IMR-90 (cell line): ENCODE data around the gene PIN1. TPM values are rescaled to one million over a fixed set of nuclear protein-coding genes. Genes with fewer than 3 reads are reported as not detected.
A peak's percentile ranks its signal among the peaks of the same experiment; 100 is the strongest.

Experiments used
- ATAC-seq: fragments of 200-7000 bp; cut with Tn5 transposase; 2 replicates; pipeline ENCODE4 v1.9.1; 2020; ENCODE audit warnings: low read depth, mild to moderate bottlenecking, moderate library complexity
- BruUV-seq: library from RNA; stranded (reverse); fragments of 400-500 nt; replicated peaks from 2 replicates; lab custom pipeline; 2021; lab: Mats Ljungman, UMichigan
- CTCF ChIA-PET: fragments of 300-600 bp; formaldehyde crosslinking; extraction: SDS; loops from one replicate; lab custom pipeline; 2021; ENCODE audit warnings: antibody characterized with exemption; lab: Yijun Ruan, JAX
- POLR2A ChIA-PET: fragments of 300-600 bp; sonication (Branson Sonifier 250); formaldehyde crosslinking; loops from one replicate; lab custom pipeline; 2022; ENCODE audit warnings: antibody characterized with exemption; ENCODE audit not compliant: unreplicated experiment; lab: Charles Lee
- DNase-seq: peaks from one replicate; pipeline ENCODE4 v3.0.0; 2013
- H2AFZ ChIP-seq: replicated peaks from 2 replicates; pipeline ENCODE3; 2013; ENCODE audit warnings: low read length, mild to moderate bottlenecking; ENCODE audit not compliant: poor library complexity
- H2AK5ac ChIP-seq: 2 replicates; pipeline ENCODE4 v1.6.1; 2013; ENCODE audit warnings: low read depth, low read length, inconsistent platforms
- H2AK9ac ChIP-seq: replicated peaks from 2 replicates; pipeline ENCODE3; 2013; ENCODE audit warnings: mild to moderate bottlenecking, low read depth, low read length, moderate library complexity; ENCODE audit not compliant: poor library complexity
- H2BK120ac ChIP-seq: 2 replicates; pipeline ENCODE4 v1.6.1; 2013; ENCODE audit warnings: low read depth, low read length, inconsistent platforms
- H2BK15ac ChIP-seq: 3 replicates; pipeline ENCODE4 v1.6.1; 2013; ENCODE audit warnings: low read depth, low read length, inconsistent platforms
- H2BK20ac ChIP-seq: 2 replicates; pipeline ENCODE4 v1.6.1; 2013; ENCODE audit warnings: low read depth, mild to moderate bottlenecking, inconsistent platforms, low read length, moderate library complexity
- H2BK5ac ChIP-seq: 2 replicates; pipeline ENCODE4 v1.6.1; 2013; ENCODE audit warnings: mild to moderate bottlenecking, low read depth, low read length, inconsistent platforms; ENCODE audit not compliant: poor library complexity, severe bottlenecking
- H3K14ac ChIP-seq: replicated peaks from 2 replicates; pipeline ENCODE4 v1.6.1; 2013; ENCODE audit warnings: low read depth, low read length, inconsistent platforms
- H3K18ac ChIP-seq: 2 replicates; pipeline ENCODE4 v1.6.1; 2013; ENCODE audit warnings: low read depth, low read length, control low read depth
- H3K23ac ChIP-seq: 2 replicates; pipeline ENCODE4 v1.6.1; 2013; ENCODE audit warnings: low read depth, low read length, inconsistent platforms
- H3K27ac ChIP-seq: 2 replicates; pipeline ENCODE4 v1.5.1; 2013; ENCODE audit warnings: mild to moderate bottlenecking, control low read depth, low read length; ENCODE audit not compliant: insufficient read depth
- H3K27me3 ChIP-seq: 2 replicates; pipeline ENCODE4 v1.6.1; 2013; ENCODE audit warnings: low read length; ENCODE audit not compliant: control insufficient read depth, insufficient read depth
- H3K36me3 ChIP-seq: 2 replicates; pipeline ENCODE4 v1.6.1; 2013; ENCODE audit warnings: low read length, mixed read lengths; ENCODE audit not compliant: control insufficient read depth, insufficient read depth
- H3K4ac ChIP-seq: 2 replicates; pipeline ENCODE4 v1.6.1; 2013; ENCODE audit warnings: low read depth, low read length, inconsistent platforms
- H3K4me1 ChIP-seq: 2 replicates; pipeline ENCODE4 v1.6.1; 2013; ENCODE audit warnings: low read length, mixed read lengths; ENCODE audit not compliant: control insufficient read depth, insufficient read depth
- H3K4me2 ChIP-seq: 2 replicates; pipeline ENCODE4 v1.6.1; 2013; ENCODE audit warnings: low read depth, mild to moderate bottlenecking, control low read depth, low read length, moderate library complexity
- H3K4me3 ChIP-seq: 2 replicates; pipeline ENCODE4 v1.5.1; 2013; ENCODE audit warnings: low read depth, mild to moderate bottlenecking, control low read depth, low read length, moderate library complexity; ENCODE audit not compliant: insufficient read depth
- H3K56ac ChIP-seq: 2 replicates; pipeline ENCODE4 v1.6.1; 2013; ENCODE audit warnings: low read length, inconsistent platforms; ENCODE audit not compliant: insufficient read depth; ENCODE audit errors: extremely low read depth
- H3K79me1 ChIP-seq, 2 experiments: 2 replicates each; pipeline ENCODE4 v1.6.1; 2013; ENCODE audit warnings: low read length in 2 of 2, inconsistent platforms in 1 of 2, low read depth in 1 of 2
- H3K9ac ChIP-seq: 2 replicates; pipeline ENCODE4 v1.6.1; 2013; ENCODE audit warnings: low read depth, low read length, control low read depth
- H3K9me1 ChIP-seq: 2 replicates; pipeline ENCODE4 v1.6.1; 2013; ENCODE audit warnings: low read length, inconsistent platforms; ENCODE audit not compliant: insufficient read depth
- H3K9me3 ChIP-seq: 2 replicates; pipeline ENCODE4 v1.6.1; 2013; ENCODE audit warnings: low read length; ENCODE audit not compliant: control insufficient read depth, insufficient read depth
- H4K20me1 ChIP-seq: 2 replicates; pipeline ENCODE4 v1.6.1; 2013; ENCODE audit warnings: low read length, inconsistent platforms; ENCODE audit not compliant: insufficient read depth
- H4K5ac ChIP-seq: 2 replicates; pipeline ENCODE4 v1.6.1; 2013; ENCODE audit warnings: mild to moderate bottlenecking, low read depth, low read length, control low read depth
- H4K8ac ChIP-seq, 2 experiments: 2 replicates each; pipeline ENCODE4 v1.6.1; 2013; ENCODE audit warnings: low read depth in 2 of 2, low read length in 2 of 2, control low read depth in 1 of 2, inconsistent platforms in 1 of 2
- H4K91ac ChIP-seq: 2 replicates; pipeline ENCODE4 v1.6.1; 2013; ENCODE audit warnings: low read depth, low read length, inconsistent platforms; ENCODE audit not compliant: insufficient read depth
- BHLHE40 ChIP-seq: fragments of 150-350 bp; IDR thresholded peaks from 2 replicates; pipeline ENCODE4 v1.6.1; 2016; ENCODE audit warnings: mild to moderate bottlenecking, low read depth, low read length
- CEBPB ChIP-seq: IDR thresholded peaks from 2 replicates; pipeline ENCODE4 v1.6.1; 2012; ENCODE audit warnings: low read depth, low read length, improper control_type of control experiment
- CHD1 ChIP-seq: IDR thresholded peaks from 2 replicates; pipeline ENCODE4 v1.6.1; 2012; ENCODE audit warnings: low read depth, low read length, improper control_type of control experiment
- FOS ChIP-seq: fragments of 150-350 bp; IDR thresholded peaks from 2 replicates; pipeline ENCODE4 v1.6.1; 2016; ENCODE audit warnings: low read depth, low read length
- MAFK ChIP-seq: IDR thresholded peaks from 2 replicates; pipeline ENCODE4 v1.6.1; 2012; ENCODE audit warnings: low read depth, low read length, improper control_type of control experiment
- MAZ ChIP-seq: IDR thresholded peaks from 2 replicates; pipeline ENCODE4 v1.6.1; 2012; ENCODE audit warnings: low read depth, mild to moderate bottlenecking, low read length, improper control_type of control experiment, moderate library complexity, borderline replicate concordance
- MXI1 ChIP-seq: IDR thresholded peaks from 2 replicates; pipeline ENCODE4 v1.6.1; 2012; ENCODE audit warnings: low read depth, mild to moderate bottlenecking, low read length, moderate library complexity, borderline replicate concordance
- NFE2L2 ChIP-seq: fragments of 150-350 bp; IDR thresholded peaks from 2 replicates; pipeline ENCODE4 v1.6.1; 2016; ENCODE audit warnings: low read depth, mild to moderate bottlenecking, low read length
- POLR2A ChIP-seq: IDR thresholded peaks from 2 replicates; pipeline ENCODE4 v1.6.1; 2012; ENCODE audit warnings: mild to moderate bottlenecking, low read depth, low read length
- RAD21 ChIP-seq: IDR thresholded peaks from 2 replicates; pipeline ENCODE4 v1.6.1; 2012; ENCODE audit warnings: low read length, improper control_type of control experiment
- RFX5 ChIP-seq: IDR thresholded peaks from 2 replicates; pipeline ENCODE4 v1.8.0; 2012; ENCODE audit warnings: low read depth, mild to moderate bottlenecking, low read length, moderate library complexity
- SMC3 ChIP-seq: fragments of 150-350 bp; IDR thresholded peaks from 2 replicates; pipeline ENCODE4 v1.6.1; 2016; ENCODE audit warnings: low read depth, mild to moderate bottlenecking, antibody characterized with exemption, low read length, moderate library complexity
- WGBS, 2 experiments: methylation state at CpG; one replicate each; pipeline versions ENCODE4 v1.1.5 to v1.1.7; 2013; ENCODE audit warnings: missing lambda C conversion rate in 2 of 2; ENCODE audit not compliant: insufficient read length in 1 of 2; ENCODE audit errors: extremely low coverage in 2 of 2; 5-methylcytosine and 5-hydroxymethylcytosine counted together
- dilution Hi-C: fragments of 300-500 bp; cut with HindIII; formaldehyde crosslinking; loops from one replicate; pipeline ENCODE4 v1.14.3; 2018; ENCODE audit warnings: low sequenced_read_pairs; ENCODE audit not compliant: unreplicated experiment
- in situ Hi-C: fragments of 300-500 bp; cut with MboI; formaldehyde crosslinking; loops from 3 replicates; pipeline ENCODE4 v1.14.3; 2019; ENCODE audit warnings: low sequenced_read_pairs, inconsistent platforms, mixed read lengths
- intact Hi-C: fragments of 100-400 bp; cut with micrococcal nuclease; formaldehyde crosslinking; loops from 2 replicates; pipeline ENCODE4 v1.10.0; 2022
- polyA plus RNA-seq, 3 experiments: library from polyadenylated mRNA; depleted of rRNA; stranded (reverse); fragments of >200 nt; gene quantifications; 2 replicates each; pipeline ENCODE4 v1.2.3, GENCODE V29; 2012; ENCODE audit warnings: low replicate concordance in 1 of 3
- total RNA-seq: library from RNA; depleted of rRNA; stranded (reverse); fragments of >200 nt; gene quantifications from 2 replicates; pipeline ENCODE4 v1.2.3, GENCODE V29; 2012
- TF ChIP-seq, protein P1 (sequence below): fragments of 150-350 bp; IDR thresholded peaks from 2 replicates; pipeline ENCODE4 v1.6.1; 2016; ENCODE audit warnings: low read depth, mild to moderate bottlenecking, low read length, moderate library complexity, borderline replicate concordance
- TF ChIP-seq, protein P2 (sequence below): conservative IDR thresholded peaks from 2 replicates; pipeline ENCODE4 v1.5.1; 2012; ENCODE audit warnings: mild to moderate bottlenecking, low read depth, low read length, improper control_type of control experiment
- TF ChIP-seq, protein P3 (sequence below): fragments of 150-350 bp; IDR thresholded peaks from 2 replicates; pipeline ENCODE4 v1.6.1; 2017; ENCODE audit warnings: mild to moderate bottlenecking, antibody characterized with exemption, low read length, low read depth

Gene PIN1
- total and polyA plus RNA-seq, 2 of the 4 experiments (the other 2 are of a cell fraction): 76.0 to 105 TPM

DNA sequence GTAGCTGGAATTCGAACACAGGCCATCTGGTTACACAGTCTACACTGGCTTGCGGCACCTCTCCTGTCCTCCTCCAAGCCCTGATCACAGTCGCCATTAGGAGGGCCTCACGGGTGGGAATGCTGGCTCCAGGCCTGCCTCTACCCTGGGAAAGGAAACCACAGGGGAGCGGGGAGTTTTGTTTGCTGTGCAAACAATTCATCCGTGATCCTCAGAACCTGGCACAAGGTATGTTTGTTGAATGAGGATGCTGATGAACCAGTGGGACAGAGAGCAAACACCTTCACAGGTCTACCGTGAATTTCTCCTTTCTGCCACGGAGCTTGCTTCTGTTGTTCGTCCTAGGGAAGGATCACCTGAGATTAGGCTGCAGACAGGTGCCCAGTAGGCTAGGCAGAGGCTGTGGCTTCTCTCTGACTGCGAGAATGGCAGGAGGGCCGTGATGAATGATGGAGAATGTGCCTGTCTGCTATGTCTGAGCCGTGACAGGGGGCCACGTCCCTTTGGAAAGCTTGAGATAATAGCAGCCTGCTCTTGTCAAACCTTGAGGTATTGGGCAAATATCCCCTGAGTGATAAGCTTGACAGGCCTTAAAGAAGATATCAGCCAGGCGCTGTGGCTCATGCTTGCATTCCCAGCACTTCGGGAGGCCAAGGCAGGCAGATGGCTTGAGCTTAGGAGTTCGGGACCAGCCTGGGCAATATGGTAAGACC is 36.7 kb downstream of the PIN1 start:
- Histone ChIP-seq H3K9ac (no peak overlapping the region), H4K8ac (no peak overlapping the region), H3K27ac (no peak overlapping the region), H2BK120ac (no peak overlapping the region), H3K4me3 (no peak overlapping the region), H2AFZ (peak overlapping the region; percentile 8), H2AK9ac (no peak overlapping the region), H3K4ac (no peak overlapping the region), H2BK15ac (no peak overlapping the region), H3K36me3 (no peaks in the 10 kb centered on the region), H4K20me1 (no peaks in the 10 kb centered on the region), H3K56ac (no peak overlapping the region), H2BK20ac (no peak overlapping the region), H3K23ac (no peak overlapping the region), H3K18ac (no peak overlapping the region), H3K9me1 (no peaks in the 10 kb centered on the region), H2BK5ac (no peak overlapping the region), H4K91ac (no peak overlapping the region), H3K4me1 (no peaks in the 10 kb centered on the region), H3K14ac (no peak overlapping the region), H3K9me3 (no peaks in the 10 kb centered on the region), H3K79me1 (no peaks in the 10 kb centered on the region), H3K4me2 (no peak overlapping the region), H3K27me3 (no peaks in the 10 kb centered on the region; the same call in 1 of the 2 replicates), H4K5ac (no peak overlapping the region), H2AK5ac (no peak overlapping the region)
- CTCF ChIA-PET: no interaction called here
- in situ Hi-C loops (loop anchor here (5.0 kb wide), 1 partner anchor 41 kb away; no protein-coding TSS in a partner anchor), intact Hi-C loops (no loop called here), dilution Hi-C loops (no loop called here)
- BruUV-seq: no TSS peak
- WGBS, 2 experiments: 71% methylated on average over 5 of the region's 16 CpGs; no CpG with 5 or more reads in 1 of the 2 experiments
- ATAC-seq (no peak), DNase-seq (no peak)
- POLR2A ChIA-PET: interaction anchor here (0.6 kb wide), 1 partner anchor 228 kb away, joined by 5 read pairs; no protein-coding TSS in a partner anchor
- TF ChIP-seq MAZ: no peak
- no peak for TF ChIP-seq SMC3
- TF ChIP-seq, protein P1, sequence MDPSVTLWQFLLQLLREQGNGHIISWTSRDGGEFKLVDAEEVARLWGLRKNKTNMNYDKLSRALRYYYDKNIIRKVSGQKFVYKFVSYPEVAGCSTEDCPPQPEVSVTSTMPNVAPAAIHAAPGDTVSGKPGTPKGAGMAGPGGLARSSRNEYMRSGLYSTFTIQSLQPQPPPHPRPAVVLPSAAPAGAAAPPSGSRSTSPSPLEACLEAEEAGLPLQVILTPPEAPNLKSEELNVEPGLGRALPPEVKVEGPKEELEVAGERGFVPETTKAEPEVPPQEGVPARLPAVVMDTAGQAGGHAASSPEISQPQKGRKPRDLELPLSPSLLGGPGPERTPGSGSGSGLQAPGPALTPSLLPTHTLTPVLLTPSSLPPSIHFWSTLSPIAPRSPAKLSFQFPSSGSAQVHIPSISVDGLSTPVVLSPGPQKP: no peak
- no peak for TF ChIP-seq FOS
- TF ChIP-seq RAD21: no peak
- TF ChIP-seq MXI1: no peak
- TF ChIP-seq, protein P2, sequence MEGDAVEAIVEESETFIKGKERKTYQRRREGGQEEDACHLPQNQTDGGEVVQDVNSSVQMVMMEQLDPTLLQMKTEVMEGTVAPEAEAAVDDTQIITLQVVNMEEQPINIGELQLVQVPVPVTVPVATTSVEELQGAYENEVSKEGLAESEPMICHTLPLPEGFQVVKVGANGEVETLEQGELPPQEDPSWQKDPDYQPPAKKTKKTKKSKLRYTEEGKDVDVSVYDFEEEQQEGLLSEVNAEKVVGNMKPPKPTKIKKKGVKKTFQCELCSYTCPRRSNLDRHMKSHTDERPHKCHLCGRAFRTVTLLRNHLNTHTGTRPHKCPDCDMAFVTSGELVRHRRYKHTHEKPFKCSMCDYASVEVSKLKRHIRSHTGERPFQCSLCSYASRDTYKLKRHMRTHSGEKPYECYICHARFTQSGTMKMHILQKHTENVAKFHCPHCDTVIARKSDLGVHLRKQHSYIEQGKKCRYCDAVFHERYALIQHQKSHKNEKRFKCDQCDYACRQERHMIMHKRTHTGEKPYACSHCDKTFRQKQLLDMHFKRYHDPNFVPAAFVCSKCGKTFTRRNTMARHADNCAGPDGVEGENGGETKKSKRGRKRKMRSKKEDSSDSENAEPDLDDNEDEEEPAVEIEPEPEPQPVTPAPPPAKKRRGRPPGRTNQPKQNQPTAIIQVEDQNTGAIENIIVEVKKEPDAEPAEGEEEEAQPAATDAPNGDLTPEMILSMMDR: no peak
- TF ChIP-seq RFX5: no peak
- TF ChIP-seq, protein P3, sequence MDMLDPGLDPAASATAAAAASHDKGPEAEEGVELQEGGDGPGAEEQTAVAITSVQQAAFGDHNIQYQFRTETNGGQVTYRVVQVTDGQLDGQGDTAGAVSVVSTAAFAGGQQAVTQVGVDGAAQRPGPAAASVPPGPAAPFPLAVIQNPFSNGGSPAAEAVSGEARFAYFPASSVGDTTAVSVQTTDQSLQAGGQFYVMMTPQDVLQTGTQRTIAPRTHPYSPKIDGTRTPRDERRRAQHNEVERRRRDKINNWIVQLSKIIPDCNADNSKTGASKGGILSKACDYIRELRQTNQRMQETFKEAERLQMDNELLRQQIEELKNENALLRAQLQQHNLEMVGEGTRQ: no peak
- no peak for TF ChIP-seq CEBPB
- TF ChIP-seq CHD1: no peak
- TF ChIP-seq MAFK: no peak
- TF ChIP-seq POLR2A: no peak
- no peak for TF ChIP-seq BHLHE40
- no peak for TF ChIP-seq NFE2L2
